ENCODE measurements around the gene SHOX.
"Not testable (repeated sequence)": the region's sequence is repeated elsewhere in the genome, so short reads cannot be mapped to it uniquely, and the experiment has no call there.

SHOX gene

DNA sequence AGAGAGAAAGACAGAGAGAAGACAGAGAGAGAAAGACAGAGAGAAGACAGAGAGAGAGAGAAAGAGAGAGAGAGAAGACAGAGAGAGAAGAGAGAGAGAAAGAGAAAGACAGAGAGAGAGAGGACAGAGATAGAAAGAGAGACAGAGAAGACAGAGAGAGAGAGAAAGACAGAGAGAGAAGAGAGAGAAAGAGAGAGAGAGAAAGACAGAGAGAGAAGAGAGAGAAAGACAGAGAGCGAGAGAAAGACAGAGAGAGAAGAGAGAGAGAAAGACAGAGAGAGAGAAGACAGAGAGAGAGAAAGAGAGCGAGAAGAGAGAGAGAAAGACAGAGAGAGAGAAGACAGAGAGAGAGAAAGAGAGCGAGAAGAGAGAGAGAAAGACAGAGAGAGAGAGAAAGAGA, 7.8 kb upstream of the SHOX start:
- DNase-seq, result not testable (repeated sequence)

GRCh38 chrX:623268-623598, 7.4 kb upstream of the SHOX start:
- DNase-seq, result no peak

DNA sequence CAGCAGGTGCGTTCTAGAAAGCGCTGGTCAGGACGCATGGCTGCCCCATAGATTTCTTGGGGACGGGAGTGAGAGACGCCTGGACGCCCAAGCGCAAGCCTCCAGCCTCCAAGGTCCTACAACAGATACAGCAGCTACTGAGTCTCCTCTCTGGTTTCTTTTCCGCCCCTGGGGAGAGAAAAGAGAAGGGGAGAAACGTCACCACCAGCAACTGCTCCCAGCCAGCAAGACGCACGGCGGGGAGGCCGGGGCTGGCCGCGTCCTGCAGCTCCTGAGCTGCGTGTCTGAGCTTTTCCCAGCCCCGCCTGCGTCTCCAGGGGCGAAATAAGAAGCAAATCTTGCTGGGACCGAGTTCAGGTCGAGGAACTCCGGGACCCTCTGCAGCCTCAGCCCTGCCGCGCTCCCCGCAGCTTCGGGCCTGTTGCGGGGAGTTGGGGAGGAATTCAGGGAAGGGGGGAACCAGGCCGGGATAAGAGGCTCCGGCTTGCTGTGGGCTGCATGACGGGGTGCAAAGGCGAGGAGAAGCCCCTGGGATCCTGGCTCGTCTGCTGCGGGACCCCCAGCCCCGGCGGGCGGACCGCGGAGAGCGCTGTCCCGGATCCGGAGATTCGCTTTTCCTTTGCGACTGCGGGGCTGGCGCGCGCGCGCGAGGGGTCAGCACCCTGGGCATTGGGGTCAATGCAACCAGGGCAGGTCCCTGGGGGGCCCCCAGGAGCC, 6.8 kb upstream of the SHOX start:
- no peak for DNase-seq

- DNase-seq, result no peak
These were observed 5.4 kb upstream of the SHOX start for GRCh38 chrX:625137-625691.

DNA sequence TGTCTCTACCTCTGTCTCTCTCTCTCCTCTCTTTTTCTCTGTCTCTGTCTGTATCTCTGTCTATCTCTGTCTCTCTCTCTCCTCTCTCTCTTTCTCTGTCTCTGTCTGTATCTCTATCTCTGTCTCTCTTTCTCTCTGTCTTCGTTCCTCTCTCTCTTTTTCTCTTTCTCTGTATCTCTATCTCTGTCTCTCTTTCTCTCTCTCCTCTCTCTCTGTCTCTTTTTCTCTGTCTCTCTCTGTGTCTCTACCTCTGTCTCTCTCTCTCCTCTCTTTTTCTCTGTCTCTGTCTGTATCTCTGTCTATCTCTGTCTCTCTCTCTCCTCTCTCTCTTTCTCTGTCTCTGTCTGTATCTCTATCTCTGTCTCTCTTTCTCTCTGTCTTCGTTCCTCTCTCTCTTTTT, 4.5 kb upstream of the SHOX start:
- DNase-seq, result not testable (repeated sequence)

- DNase-seq, result no peak
These were observed 3.7 kb upstream of the SHOX start for GRCh38 chrX:626745-627509.

DNA sequence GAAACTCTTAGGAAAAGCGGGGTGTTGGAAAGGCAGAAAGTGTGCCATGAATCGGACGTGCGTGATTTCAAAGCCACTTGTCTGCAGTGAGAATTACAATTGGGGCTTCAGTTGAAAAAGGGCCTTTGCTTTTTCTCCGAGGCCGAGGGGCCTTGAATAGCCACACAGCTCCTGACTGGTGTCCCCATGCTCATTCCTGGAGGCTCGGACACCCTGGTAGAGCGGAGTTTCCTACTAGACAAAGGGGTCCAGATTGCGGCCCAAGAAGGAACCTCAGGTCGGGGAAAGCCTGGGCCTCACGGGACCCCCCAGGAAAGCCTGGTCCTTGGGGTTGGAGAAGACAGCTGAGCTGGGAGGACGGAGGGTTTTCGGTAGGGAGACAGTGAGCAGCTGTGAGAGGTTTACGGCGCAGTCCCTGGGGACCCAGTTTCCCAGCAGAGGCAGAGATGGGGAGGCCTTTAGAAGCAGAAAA, 3.0 kb upstream of the SHOX start:
- DNase-seq, result no peak

DNA sequence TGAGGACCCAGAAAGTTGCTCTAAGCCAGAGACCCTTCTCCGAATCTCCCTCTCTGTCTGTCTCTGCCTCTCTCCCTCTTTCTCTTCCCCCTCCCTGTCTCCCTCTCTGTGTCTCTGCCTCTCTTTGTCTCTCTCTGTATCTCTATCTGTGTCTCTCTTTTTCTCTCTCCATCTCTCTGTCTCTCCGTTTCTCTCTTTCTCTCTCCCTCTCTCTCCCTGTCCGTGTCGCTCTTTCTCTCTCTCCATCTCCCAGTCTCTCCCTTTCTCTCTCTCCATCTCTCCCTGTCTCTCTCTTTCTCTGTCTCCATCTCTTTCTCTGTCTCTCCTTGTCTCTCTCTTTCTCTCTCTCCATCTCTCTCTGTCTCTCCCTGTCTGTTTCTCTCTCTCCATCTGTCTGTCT, 2.6 kb upstream of the SHOX start:
- no peak for DNase-seq

DNA sequence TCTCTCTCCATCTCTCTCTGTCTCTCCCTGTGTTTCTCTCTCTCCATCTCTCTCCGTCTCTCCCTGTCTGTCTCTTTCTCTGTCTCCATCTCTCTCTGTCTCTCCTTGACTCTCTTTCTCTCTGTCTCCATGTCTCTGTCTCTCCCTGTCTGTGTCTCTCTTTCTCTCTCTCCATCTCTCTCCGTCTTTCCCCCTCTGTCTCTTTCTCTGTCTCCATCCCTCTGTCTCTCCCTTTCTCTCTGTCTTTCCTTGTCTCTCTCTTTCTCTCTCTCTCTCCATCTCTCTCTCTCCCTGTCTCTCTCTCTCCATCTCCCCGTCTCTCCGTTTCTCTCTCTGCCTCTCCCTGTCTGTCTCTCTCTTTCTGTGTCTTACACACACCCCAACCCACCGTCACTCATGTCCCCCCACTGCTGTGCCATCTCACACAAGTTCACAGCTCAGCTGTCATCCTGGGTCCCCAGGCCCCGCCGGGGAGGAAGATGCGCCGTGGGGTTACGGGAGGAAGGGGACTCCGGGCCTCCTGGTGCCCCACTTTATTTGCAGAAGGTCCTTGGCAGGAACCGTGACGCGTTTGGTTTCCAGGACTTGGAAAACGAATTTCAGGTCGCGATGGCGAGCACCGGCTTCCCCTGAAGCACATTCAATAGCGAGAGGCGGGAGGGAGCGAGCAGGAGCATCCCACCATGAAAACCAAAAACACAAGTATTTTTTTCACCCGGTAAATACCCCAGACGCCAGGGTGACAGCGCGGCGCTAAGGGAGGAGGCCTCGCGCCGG, 1.2 kb upstream of the SHOX start:
- no peak for DNase-seq

DNA sequence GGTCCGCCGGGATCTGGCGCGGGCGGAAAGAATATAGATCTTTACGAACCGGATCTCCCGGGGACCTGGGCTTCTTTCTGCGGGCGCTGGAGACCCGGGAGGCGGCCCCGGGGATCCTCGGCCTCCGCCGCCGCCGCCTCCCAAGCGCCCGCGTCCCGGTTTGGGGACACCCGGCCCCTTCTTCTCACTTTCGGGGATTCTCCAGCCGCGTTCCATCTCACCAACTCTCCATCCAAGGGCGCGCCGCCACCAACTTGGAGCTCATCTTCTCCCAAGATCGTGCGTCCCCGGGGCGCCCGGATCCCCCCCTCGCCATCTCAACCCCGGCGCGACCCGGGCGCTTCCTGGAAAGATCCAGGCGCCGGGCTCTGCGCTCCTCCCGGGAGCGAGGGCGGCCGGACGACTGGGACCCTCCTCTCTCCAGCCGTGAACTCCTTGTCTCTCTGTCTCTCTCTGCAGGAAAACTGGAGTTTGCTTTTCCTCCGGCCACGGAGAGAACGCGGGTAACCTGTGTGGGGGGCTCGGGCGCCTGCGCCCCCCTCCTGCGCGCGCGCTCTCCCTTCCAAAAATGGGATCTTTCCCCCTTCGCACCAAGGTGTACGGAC, 482 bp upstream of the SHOX start:
- DNase-seq, result no peak

DNA sequence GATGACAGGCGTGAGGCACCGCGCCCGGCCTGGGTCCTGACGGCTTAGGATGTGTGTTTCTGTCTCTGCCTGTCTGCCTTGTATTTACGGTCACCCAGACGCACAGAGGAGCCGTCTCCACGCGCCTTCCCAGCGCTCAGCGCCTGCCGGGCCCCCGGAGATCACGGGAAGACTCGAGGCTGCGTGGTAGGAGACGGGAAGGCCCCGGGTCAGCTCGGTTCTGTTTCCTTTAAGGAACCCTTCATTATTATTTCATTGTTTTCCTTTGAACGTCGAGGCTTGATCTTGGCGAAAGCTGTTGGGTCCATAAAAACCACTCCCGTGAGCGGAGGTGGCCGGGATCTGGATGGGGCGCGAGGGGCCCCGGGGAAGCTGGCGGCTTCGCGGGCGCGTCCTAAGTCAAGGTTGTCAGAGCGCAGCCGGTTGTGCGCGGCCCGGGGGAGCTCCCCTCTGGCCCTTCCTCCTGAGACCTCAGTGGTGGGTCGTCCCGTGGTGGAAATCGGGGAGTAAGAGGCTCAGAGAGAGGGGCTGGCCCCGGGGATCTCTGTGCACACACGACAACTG, 1.3 kb downstream of the SHOX start:
- DNase-seq, result no peak

- no peak for DNase-seq
These were observed 1.9 kb downstream of the SHOX start for GRCh38 chrX:632366-633042.

DNA sequence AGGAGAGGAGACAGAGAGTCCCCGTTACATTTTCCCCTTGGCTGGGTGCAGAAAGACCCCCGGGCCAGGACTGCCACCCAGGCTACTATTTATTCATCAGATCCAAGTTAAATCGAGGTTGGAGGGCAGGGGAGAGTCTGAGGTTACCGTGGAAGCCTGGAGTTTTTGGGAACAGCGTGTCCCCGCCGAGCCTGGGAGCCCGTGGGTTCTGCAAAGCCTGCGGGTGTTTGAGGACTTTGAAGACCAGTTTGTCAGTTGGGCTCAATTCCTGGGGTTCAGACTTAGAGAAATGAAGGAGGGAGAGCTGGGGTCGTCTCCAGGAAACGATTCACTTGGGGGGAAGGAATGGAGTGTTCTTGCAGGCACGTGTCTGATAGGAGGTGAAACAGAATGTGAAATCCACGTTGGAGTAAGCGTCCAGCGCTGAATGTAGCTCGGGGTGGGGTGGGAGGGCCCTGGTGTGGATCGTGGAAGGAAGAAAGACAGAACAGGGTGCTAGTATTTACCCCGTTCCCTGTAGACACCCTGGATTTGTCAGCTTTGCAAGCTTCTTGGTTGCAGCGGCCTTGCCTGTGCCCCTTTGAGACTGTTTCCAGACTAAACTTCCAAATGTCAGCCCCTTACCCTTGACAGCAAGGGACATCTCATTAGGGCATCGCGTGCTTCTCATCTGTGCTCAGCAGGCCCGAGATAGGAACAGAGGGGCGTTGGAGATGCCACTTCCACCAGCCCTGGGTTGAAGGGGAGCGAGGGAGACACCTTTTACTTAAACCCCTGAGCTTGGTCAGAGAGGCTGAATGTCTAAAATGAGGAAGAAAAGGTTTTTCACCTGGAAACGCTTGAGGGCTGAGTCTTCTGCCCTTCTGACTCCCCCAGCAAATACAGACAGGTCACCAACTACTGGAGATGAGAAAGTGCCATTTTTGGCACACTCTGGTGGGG, 2.7 kb downstream of the SHOX start:
- DNase-seq, result no peak

GRCh38 chrX:633985-634958, 3.7 kb downstream of the SHOX start:
- DNase-seq, result no peak

GRCh38 chrX:635428-636090, 5.0 kb downstream of the SHOX start:
- no peak for DNase-seq

- no peak for DNase-seq
These were observed 6.5 kb downstream of the SHOX start for GRCh38 chrX:636981-637659.

DNA sequence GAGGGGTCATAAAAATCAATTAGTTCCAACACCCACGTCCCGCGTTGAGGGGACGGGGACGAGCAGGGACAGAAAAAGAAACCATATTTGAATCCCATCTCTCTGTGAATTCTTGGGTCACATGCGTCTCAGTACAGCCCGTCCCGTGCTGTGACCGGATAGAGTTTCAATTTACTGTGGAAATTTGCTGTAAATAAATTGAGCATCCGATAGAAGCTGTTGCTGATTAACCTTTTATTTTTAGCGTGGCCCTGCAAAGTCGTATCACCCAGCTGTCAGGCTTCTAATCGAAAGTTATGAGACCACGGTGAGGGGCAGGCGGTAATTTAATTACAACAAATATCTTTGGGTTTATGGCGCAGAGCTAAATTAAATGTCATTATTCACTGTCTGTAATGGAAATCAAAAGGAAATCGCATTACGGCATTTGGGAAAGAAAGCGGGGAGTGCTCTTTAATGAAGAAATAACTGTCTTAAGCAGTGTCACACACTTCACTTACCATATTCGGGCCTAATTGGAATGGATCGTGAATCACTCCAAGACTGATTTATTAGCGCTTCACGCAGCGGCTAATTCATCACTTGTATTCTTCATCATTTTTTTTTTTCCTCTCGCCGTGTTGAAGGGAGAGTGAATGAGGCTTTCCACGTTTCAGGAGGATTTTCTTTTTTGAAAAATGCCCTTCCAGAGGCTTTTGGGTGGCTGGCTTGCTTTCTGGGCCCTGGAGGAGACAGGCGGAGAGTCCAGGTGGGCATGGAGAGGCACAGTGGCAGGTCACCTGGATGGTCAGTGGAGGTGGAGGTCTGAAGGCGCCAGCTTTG, 7.3 kb downstream of the SHOX start:
- no peak for DNase-seq

Data from amniotic stem cell (primary cell).